Measurements from ENCODE around the gene CXCR5.
"Not testable (repeated sequence)": the region's sequence is repeated elsewhere in the genome, so short reads cannot be mapped to it uniquely, and the experiment has no call there.

CXCR5 gene

GRCh38 chr11:118842369-118842768, 41.3 kb upstream of the CXCR5 start:
- Histone ChIP-seq H3K27me3 (ENCODE audit: insufficient read depth, low read depth, severe bottlenecking) (no peaks in the 10 kb centered on the region), H3K4me3 (ENCODE audit: low read depth, low read length) (no peak overlapping the region), H3K27ac (no peak overlapping the region), H3K9me3 (ENCODE audit: severe bottlenecking) (no peaks in the 10 kb centered on the region), H3K36me3 (no peaks in the 10 kb centered on the region)
- TF ChIP-seq CTCF (IDR thresholded peaks at IDR 0.05; ENCODE audit: low read depth, low read length) = no peak
- no peak for DNase-seq

- not testable (repeated sequence) for H3K36me3 ChIP-seq; H3K9me3 ChIP-seq (ENCODE audit: severe bottlenecking); H3K27me3 ChIP-seq (ENCODE audit: insufficient read depth, low read depth, severe bottlenecking); DNase-seq; H3K27ac ChIP-seq; H3K4me3 ChIP-seq (ENCODE audit: low read depth, low read length)
Measured at GRCh38 chr11:118842843-118843242, 40.8 kb upstream of the CXCR5 start.

- DNase-seq = no peak
- Histone ChIP-seq H3K4me3 (ENCODE audit: low read depth, low read length) (no peak overlapping the region), H3K27ac (no peak overlapping the region), H3K36me3 (no peaks in the 10 kb centered on the region), H3K27me3 (ENCODE audit: insufficient read depth, low read depth, severe bottlenecking) (no peaks in the 10 kb centered on the region), H3K9me3 (ENCODE audit: severe bottlenecking) (no peaks in the 10 kb centered on the region)
- TF ChIP-seq CTCF (IDR thresholded peaks at IDR 0.05; ENCODE audit: low read depth, low read length) = no peak
Measured at GRCh38 chr11:118843565-118843964, 40.1 kb upstream of the CXCR5 start.

- no peak for TF ChIP-seq CTCF (IDR thresholded peaks at IDR 0.05; ENCODE audit: low read depth, low read length)
- no peak overlapping the region for H3K4me3 ChIP-seq (ENCODE audit: low read depth, low read length)
- no peaks in the 10 kb centered on the region for H3K36me3 ChIP-seq
- no peaks in the 10 kb centered on the region for H3K9me3 ChIP-seq (ENCODE audit: severe bottlenecking)
- DNase-seq = no peak
- H3K27me3 ChIP-seq (ENCODE audit: insufficient read depth, low read depth, severe bottlenecking) = no peaks in the 10 kb centered on the region
- H3K27ac ChIP-seq = no peak overlapping the region
Measured at GRCh38 chr11:118845369-118845768, 38.3 kb upstream of the CXCR5 start.

GRCh38 chr11:118846181-118846935, 37.3 kb upstream of the CXCR5 start:
- no peak for DNase-seq
- H3K27me3 ChIP-seq (ENCODE audit: insufficient read depth, low read depth, severe bottlenecking) = no peaks in the 10 kb centered on the region
- no peak overlapping the region for H3K4me3 ChIP-seq (ENCODE audit: low read depth, low read length)
- H3K27ac ChIP-seq = no peak overlapping the region
- no peak for TF ChIP-seq CTCF (IDR thresholded peaks at IDR 0.05; ENCODE audit: low read depth, low read length)
- no peaks in the 10 kb centered on the region for H3K36me3 ChIP-seq
- H3K9me3 ChIP-seq (ENCODE audit: severe bottlenecking) = no peaks in the 10 kb centered on the region

GRCh38 chr11:118849825-118850224, 33.9 kb upstream of the CXCR5 start:
- Histone ChIP-seq H3K27ac (no peak overlapping the region), H3K36me3 (no peaks in the 10 kb centered on the region), H3K9me3 (ENCODE audit: severe bottlenecking) (no peaks in the 10 kb centered on the region), H3K27me3 (ENCODE audit: insufficient read depth, low read depth, severe bottlenecking) (no peaks in the 10 kb centered on the region), H3K4me3 (ENCODE audit: low read depth, low read length) (no peak overlapping the region)
- no peak for TF ChIP-seq CTCF (IDR thresholded peaks at IDR 0.05; ENCODE audit: low read depth, low read length)
- no peak for DNase-seq
